ENCODE results near the gene TNFRSF11A.

Gene TNFRSF11A

GRCh38 chr18:62324917-62325805 lies at the start of gene TNFRSF11A:
TNFRSF11A (plus strand) TSS chr18:62325310; CDS start chr18:62325353, 43 bp downstream.
- DNase-seq: no peak

DNA sequence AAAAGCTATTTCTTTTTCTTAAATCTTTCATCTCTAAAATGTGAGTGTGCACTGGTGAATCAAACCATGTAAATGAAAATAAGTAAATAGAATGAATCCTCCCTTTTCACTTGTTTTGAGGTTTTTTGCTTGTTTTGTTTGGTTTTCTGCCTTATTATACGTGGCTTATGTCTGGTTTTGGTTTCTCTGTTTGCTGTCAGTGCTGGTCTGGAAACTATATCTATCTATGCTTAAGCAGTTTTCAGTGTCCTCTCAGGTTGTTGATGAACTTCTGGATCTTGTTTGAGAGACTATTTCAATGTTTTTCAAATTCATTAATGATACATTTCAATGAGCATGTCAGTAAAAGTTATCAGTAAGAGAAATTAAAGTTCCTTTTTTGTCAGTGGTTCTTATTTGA lies 48.1 kb upstream of the TNFRSF11A start:
- DNase-seq: no peak

DNA sequence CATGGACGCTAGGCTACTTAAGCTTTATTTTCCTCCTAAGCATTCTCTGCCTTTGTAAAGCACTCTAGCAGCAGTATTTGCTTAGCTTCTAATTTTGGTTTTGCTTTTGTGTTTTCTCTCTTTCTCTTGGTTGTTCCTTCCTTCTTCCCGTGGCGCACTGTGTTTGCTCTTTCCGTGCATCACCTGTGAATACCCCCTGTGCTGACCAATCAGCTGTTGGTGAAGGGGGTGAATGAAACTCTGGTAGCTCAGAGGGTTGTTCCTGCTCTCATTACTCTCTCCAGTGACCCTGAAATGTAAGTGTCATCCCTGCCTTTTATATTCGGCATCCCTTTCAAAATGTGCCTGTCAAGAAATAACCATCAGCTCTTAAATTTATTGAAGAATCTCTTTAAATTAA lies 45.5 kb upstream of the TNFRSF11A start:
- DNase-seq: no peak

- no peak for DNase-seq
These were observed 45.1 kb upstream of the TNFRSF11A start for GRCh38 chr18:62280058-62280457.

DNA sequence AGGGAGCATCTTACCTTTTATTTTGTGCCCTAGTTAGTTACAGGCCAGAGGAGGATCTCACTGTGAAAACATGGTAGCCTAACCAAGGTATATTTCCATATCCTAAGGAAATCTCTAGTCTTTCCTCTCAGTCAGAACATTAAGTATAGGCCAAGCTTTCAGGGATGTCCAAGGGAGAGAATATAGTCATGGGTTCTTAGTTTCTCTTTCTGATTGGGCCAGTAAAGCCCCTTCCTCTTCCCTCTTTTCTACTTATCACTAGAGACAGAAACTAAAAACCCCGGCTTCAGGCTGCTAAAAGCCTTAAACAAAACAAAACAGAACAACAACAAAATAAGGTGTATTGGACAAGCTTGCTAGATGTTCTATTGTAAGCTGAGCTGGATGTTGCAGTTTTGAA lies 44.3 kb upstream of the TNFRSF11A start:
- DNase-seq: no peak

GRCh38 chr18:62281684-62282083 lies 43.4 kb upstream of the TNFRSF11A start:
- DNase-seq: no peak

DNA sequence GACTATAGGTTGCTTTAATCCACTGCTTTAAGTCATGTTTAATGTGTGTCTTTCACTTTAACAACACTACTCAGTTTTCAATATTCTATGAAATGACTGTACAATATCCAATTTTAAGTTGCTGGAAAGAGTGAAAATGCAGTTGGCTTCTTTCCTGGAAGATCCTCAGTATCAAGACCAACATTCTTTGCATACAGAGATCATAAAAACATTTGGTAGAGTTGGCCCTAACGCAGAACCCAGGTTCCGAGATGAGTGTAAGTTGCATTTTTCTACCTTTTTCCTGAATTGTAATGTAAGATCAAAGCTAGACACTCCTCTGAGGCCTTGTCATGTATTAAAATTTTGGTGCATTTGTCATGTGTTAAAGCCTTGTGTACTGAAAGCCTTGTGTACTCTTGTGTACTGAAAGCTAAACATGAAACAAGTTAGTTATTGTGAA lies 42.9 kb upstream of the TNFRSF11A start:
- no peak for DNase-seq

DNA sequence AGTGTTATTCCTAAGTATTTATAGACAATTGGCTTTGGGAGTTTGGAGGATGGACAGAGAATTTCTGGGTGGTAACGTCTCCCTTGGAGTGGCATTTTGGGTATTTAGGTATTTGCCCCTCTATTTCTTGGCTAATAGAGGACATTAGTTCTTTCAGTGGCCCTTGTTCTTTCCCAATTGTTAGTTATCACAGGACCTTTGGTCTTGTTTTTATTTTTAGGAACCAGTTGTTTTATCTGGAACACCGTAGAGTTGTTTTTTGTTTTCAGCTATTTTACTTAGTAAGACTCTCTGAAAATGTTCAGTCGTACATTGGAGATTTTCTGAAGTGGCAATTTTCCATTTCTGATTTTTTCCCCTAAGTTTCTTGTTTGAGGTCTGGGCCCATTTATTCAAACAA lies 40.5 kb upstream of the TNFRSF11A start:
- DNase-seq: no peak

GRCh38 chr18:62285281-62285680 lies 39.8 kb upstream of the TNFRSF11A start:
- DNase-seq: no peak

DNA sequence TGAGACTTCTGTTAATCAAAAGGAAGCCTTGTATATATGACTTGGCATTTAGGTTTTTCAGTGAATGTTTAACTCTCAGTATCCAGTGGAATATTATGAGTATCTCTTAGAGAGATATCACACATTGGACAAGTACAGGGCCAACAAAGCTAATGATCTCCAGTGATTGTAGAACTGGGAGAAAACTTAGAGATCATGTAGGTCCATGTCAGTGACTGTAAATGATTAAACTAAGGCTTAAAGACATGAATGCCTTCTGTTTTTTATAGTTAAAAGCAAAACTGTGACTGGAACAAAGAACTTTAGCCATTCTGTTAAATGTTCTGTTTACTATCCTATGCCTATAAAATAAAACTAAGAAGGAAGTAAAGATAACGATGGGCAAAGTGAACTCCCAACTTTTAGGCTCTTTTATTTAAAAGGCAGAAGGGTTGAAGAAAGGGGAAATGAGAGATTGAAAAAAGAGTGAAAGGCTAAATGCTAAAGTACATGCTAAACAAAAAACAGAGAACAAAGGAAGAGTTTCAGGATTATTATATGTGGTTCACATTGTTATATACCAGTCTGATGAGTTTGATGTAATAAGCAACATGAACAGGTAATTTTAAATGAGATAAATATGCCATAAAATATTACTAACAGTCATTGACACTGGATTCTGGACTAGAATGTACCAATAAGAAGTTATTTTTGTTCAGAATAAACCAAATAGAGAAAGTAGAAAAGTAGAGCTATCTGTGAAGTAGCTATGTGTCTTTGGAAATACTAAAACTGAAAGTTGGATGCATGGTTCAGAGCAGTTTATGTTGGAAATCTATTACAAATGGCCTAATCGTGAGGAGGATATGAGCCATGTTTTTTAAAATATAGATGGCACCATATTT lies 37.1 kb upstream of the TNFRSF11A start:
- no peak for DNase-seq

DNA sequence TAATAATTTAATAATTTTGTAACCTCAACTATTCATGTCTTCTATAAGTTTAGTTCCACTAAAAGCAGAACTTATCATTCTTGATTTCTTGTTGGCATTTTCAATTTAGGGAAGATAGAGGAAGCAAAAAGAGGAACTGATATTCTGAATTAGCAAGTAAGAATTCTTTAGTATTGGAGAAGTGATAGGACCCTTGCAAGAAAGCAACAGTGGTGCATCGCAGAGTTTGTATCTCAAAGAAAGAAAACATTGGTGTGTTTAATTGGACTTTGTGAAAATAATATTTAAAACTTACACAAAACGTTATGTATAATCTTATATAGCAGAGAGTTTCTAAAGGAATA lies 36.5 kb upstream of the TNFRSF11A start:
- DNase-seq: no peak

DNA sequence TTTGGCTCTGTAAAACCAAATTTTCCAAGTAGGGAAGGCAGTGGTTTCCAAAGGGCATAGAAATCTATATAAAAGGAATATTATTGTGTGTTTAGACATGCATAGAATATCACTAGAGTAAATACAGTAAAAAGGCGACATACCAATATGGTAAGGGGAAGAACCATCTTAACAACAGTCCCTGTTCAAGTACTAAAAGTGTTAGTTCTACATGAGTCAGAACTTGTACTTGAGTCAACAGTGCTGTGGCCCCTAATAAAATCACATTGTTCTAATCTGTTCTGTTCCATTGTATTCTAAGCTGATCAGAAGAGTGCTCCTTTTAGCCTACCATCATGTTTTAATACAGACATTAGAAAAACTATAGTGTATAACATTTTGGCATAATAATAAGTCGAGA lies 36.1 kb upstream of the TNFRSF11A start:
- no peak for DNase-seq

DNA sequence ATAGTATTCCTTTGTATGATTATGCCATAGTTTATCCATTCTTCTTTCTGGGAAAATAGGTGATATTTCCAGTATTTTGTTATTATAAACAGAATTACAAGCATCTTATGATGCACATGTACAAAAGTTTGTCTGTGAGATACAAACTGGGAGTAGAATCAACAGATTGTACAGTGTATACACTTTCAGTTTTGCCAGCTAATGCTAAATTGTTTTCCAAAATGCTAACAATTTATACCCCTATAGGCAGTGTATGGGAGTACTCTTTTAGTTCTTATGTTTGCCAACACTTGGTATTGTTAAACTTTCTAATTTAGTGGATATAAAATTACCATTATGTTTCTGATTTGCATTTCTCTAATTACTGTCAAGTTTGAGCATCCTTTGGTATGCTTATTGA lies 31.0 kb upstream of the TNFRSF11A start:
- no peak for DNase-seq

GRCh38 chr18:62300359-62300963 lies 24.6 kb upstream of the TNFRSF11A start:
- DNase-seq: no peak

DNA sequence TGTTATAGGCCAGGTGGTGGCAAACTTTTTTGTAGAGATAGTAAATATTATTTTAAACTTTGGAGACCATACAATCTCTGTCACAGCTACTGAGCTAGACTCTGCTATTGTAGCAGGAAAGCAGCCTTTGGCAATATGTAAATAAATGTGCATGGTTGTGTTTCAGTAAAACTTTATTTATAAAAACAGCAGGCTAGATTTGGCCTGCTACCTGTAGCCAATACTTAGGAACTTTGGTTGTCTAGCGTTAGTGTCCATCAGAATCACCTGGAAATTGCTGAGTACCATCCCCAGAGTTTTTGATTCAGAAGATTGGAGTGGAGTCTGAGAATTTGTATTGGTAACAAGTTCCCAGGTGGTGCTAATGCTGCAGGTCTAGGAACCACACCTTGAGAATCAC lies 23.8 kb upstream of the TNFRSF11A start:
- DNase-seq: no peak

DNA sequence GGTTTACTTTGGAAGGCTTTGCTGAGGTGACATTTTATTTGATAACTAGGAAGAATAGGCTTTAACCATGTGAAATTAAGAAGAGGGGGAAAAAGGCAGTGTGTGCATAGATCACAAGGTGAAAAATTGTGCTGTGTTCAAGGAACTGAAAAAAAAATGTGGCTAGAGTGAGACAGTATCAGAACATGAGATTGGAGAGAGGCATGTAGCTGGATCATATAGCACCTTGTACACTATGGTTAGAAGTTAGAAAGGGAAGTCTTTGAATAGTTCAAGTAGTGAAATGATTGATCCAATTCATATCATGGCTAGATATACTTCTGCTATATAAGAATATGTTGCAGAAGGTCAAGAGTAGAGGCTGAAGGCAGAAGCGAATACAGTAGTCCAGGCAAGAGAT lies 12.3 kb upstream of the TNFRSF11A start:
- no peak for DNase-seq

- no peak for DNase-seq
These were observed 6.6 kb upstream of the TNFRSF11A start for GRCh38 chr18:62318228-62319180.

- no peak for DNase-seq
These were observed 3.9 kb upstream of the TNFRSF11A start for GRCh38 chr18:62321201-62321600.

DNA sequence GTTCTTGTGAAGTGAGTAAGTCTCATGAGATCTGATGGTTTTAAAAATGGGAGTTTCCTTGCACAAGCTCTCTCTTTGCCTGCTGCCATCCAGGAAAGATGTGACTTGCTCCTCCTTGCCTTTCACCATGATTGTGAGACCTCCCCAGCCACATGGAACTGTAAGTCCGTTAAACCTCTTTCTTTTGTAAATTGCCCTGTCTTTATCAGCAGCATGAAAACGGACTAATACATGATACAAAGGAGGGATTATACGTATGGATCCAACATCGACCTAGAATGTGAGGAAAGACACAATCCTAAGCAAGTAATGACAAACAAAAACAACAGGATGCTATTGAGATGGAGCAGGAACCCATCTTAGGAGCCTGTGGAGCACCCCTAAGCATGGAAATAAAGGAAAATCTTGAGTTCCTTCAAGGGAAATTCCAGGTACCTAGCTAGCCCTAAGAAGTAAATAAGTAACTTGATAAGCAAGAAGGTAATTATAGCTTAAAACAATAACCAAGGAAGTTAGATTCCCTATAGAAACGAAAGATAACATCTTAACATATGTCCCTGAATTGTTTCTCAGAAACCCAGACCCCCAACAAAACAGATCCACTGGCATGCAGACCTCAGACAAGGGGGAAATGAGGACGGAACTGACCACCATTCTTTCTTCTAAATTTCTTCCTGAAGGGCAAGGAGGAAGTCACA lies 1.5 kb upstream of the TNFRSF11A start:
- no peak for DNase-seq

GRCh38 chr18:62324181-62324828 lies 805 bp upstream of the TNFRSF11A start:
- DNase-seq: no peak
